SH-SY5Y (cell line): ENCODE measurements around the gene P2RX7.

Source experiments
- GATA2 ChIP-seq: IDR thresholded peaks from 2 replicates; pipeline ENCODE4 v1.6.1; 2011; ENCODE audit warnings: mild to moderate bottlenecking, low read depth, low read length
- GATA3 ChIP-seq: IDR thresholded peaks from 2 replicates; pipeline ENCODE4 v1.6.1; 2011; ENCODE audit warnings: low read depth, mild to moderate bottlenecking, low read length, moderate library complexity

GRCh38 chr12:121170151-121170550, 37.5 kb downstream of the P2RX7 start:
- no peak for TF ChIP-seq GATA2
- no peak for TF ChIP-seq GATA3
